HG02973 (cell line): ENCODE measurements around the gene EEF1AKMT3.
"Not testable (repeated sequence)": the region's sequence is repeated elsewhere in the genome, so short reads cannot be mapped to it uniquely, and the experiment has no call there.

ENCODE experiments used
- ATAC-seq: cut with Tn5 transposase; IDR thresholded peaks from one replicate; pipeline ENCODE4 v1.9.1; 2021; ENCODE audit warnings: moderate library complexity; ENCODE audit not compliant: unreplicated experiment

EEF1AKMT3 gene

DNA sequence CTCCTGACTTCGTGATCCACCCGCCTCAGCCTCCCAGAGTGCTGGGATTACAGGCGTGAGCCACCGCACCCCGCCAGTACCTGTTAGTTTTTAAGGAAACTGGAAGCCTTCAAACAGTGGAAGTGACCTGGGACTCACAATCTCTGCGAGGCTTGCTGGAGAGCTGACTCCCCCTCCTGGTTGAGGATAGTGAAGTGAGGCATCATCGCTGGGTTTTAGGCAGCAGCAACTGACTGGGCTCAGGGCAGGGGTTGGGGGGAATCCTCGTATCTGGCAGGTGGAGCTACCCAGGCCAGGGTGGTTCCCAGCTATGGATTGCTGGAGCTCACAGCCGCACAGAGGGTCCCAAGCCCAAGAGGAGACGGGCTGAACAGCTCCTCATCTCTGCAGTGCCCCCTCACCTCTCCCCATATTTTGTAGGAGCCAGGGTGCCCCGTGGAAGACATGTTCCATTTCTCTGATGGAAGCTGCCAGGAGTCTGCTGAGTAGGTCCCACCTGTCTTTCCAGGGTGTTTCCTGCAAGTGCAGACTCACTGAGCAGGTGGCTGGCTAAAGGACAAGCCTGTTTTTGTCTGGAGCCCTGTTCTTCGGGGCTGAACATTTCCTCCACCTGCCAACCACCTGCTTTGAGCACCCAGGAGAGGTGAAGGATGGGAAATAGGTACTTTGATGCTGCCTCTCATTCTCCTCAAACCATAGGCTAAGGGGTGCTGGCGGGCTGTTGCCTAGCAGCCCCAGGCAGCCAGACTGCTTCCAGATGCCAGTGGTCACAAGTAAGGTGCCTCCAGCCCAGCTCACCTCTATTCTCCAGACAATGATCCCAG is 43.0 kb downstream of the EEF1AKMT3 start:
- ATAC-seq: no peak

DNA sequence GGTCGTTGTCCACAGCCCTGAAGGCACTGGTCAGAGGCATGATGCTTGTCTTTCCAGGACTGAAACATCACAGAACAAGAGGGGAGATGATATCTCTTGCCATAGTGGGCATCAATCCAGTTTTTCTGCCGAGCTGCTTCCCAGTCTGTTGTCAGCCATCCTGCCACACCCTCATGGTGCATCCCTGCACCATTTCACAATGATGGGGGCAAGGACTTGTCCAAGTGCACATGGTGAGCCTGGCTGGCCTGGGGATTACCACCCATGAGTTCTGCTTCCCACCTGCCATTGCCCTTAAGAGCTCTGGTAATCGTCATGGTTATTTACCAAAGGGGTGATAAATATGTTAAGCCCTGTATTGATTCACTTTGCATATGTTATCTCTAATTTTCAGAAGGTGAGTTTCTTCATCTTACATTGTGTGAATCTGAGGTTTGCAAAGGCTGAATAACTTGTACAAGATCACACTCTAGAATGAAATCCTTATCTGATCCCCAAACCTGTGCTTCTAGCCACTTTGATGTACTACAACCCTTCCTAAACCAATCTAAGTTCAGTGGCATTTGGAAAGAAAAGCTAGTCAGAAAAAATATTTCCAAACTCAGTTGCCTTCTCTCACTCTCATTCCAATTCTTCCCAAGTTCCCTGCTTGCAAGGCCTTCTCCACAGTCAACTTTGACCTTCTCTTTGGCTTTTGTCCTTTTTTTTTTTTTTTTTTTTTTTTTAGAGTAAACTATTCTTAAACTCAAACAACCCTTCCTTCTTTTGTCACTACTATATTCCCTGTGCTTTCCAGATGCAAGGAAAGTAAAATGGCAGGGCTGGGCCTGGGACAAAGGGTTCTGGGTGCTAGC is 43.8 kb downstream of the EEF1AKMT3 start:
- ATAC-seq: no peak

DNA sequence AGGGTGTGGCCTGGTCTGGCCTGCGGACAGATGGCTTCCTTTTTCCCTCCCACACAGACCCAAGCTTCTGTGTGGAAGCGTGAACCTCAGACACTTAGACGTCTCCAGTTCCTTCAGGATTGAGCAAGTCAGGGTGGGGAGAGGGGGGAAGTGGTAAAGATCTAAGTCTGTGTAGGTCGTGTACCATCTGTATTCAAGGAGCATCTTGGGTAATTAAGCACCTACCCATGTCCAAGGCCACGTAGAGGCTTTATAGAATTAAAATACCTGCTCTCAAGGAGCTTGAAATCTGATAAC is 44.4 kb downstream of the EEF1AKMT3 start:
- no peak for ATAC-seq

DNA sequence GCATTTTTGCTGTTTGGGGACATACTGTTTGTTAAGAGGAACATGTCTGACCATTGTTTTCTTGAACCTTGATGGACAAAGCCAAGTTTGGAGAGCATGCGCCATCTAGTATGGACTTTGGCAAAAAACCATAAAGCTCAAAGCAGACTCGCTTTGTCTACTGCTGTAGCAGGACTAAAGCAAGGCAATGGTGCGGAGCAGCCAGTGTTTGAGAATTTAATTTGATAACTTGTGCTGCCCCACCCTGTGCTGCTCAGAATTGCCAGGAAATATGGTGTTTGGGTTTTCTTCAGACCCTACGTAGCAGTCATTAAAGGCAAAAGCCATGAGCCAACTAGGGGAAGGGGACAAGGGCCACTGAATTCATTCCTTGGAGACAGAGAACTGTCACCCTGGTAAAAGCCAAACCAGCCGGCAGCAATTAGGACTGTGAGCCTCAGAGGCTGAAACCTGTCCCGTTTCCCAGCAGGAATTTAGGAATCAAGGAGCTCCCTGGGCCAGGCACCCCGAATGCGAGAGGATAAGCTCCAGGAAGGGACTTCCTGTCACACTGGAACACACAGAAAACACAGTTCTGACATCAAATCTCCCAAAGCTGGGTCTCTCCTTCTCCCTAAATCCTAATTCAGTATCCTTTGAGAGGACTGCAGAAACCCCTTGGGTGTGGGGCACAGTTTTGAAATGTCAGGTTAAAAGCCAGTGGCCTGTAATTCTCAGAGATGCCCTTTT is 45.0 kb downstream of the EEF1AKMT3 start:
- ATAC-seq: no peak

DNA sequence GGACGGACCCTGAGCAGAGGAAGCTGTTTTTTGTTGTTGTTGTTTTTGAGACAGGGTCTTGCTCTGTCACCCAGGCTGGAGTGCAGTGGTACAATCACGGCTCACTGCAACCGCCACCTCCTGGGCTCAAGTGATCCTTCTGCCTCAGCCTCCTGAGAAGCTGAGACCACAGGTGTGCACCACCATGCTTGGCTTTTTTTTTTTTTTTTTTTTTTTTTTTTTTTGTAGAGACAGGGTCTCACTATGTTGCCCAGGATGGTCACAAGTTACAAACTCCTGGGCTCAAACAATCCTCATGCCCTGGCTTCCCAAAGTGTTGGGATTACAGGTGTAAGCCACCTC is 45.5 kb downstream of the EEF1AKMT3 start:
- not testable (repeated sequence) for ATAC-seq

DNA sequence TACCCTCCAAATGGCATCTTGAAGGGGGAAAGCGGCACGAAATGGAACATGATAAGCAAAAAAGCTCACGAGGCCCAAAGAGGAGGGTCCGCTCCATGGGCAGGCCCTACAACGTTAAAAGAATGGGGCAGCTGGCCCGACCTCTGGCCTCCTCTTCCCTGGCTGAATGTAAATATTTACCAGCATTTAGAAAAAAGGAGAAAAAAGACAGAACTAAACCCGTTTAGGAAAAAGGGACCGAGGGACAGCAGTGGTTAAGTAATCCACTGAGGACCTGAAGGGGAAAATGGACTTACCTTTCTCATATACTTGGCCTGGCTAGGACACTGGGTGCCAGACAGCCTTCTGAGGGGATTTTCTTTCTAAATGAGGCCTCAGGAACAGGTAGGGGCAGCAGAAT is 47.7 kb downstream of the EEF1AKMT3 start:
- ATAC-seq: not testable (repeated sequence)

DNA sequence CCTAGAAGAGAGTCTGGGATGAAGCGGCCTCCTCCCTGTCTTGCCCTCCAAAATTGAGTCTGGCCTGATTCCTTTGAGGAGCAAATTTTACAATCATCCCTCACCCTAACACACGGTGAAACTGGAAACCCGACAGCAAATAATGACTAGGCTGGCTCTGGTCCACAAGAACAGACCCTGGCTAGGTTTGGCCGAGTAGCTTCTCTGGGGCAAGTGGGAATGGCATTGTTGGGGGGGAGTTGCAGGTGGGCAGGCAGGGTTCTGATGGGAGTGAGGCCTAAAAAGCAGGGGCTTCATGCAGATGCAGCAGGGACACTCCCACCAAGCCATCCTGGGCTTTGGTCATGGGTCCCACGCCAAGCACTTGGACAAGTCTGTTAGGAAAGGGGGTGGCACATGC is 48.6 kb downstream of the EEF1AKMT3 start:
- not testable (repeated sequence) for ATAC-seq

DNA sequence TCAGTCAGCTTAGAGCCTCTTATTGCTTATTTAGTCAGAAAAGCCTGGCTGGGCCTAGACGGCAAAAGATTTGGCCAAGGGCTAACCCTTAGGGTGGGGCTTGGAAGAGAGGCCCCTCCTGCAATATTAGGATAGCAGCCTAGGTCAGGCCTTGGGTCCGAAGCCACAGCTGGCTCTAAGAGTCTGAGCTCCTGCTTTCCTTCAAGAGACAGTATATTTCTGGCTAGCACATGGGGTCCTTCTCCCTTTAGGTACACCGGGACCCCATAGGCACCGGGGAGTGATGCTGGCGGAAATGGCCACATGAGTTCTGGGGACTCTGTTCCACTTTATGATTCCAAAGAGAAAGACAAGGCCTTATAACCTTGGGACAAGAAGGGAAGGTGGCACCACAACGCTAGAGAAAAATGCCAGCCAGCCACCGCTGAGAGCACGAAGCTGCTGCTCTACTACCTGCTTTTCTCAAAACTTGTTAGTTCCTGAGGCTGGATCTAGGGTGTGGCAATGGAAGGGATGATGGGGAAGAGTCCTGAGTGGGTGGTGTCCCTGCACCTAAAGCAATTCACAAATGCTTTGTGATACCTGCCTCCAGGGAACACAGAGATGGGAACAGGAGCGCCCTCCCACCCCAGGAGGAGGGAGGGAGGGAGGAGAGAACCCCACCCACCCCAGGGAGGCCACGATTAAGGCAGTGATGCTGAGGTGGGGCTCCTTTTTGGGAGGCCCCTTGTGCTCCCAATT is 49.2 kb downstream of the EEF1AKMT3 start:
- ATAC-seq: no peak

DNA sequence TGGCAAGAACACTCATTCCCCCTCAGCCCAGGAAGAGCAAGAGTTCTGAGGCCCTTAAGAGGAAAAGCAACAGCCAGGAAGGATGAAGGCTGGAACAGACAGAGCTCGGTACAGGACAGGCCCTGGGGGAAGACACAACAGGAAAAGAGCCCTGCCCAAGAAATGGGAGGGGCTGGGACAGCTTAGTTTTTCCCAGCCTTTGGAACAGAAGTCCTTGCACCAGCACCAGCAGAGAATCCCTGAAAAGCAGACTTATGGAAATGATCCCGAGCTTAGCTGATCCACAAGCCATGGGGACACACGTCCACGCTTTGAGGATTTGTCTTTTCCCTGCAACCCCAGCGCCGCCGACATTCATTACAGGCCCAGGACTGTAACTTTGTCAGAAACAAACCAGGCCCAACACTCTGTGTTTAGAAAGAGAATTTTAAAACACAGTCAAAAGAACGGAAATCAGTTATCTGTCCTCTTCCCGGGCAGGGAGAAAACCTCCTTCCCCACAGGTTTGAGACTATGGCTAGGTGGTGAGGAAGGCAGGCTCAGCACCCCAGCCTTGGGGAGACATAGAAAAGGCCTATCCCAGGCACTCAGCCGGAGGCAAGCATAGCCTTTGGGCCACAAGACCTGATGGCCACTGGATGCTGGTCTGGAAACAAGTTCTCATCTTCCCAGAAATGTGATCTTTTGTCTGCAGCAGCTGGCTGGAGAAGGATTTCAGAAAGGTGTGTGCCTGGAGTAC is 50.1 kb downstream of the EEF1AKMT3 start:
- ATAC-seq: no peak

DNA sequence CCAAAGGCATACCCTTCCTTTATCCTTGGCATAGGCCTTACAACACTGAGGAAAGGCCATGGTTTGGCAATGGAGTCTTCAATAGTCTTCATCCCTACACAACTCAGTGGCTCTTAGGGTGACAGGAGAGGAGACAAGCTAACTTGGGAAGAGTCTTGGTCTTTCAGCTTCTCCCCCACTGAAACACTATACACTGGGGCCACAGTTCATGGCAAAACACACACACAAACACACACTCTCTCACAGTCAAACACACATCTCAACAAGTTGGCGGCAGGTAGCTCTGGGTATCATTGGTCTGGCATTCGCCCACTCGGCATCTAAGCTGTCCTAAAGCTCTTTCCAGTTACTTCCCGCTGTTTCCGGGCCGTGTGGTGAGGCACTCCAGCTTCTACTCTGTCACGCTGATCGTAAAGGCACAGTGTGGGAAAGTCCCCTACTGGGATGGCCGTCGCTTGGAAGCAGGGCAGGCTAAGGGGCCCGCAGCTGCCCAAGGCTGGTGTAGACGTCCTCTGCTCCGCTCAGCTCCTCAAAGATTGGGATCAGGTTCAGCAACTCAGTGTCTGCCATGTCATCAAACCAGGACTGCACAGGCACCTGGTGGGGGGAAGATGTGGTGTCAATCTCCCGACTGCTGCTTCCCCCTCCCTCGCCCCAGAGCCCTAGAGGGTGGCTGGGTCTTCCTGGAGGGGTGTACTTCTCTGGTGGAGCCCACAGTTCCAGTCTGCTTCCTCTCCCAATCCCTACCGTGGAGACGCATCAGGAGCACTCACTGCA is 50.9 kb downstream of the EEF1AKMT3 start:
- ATAC-seq: no peak

DNA sequence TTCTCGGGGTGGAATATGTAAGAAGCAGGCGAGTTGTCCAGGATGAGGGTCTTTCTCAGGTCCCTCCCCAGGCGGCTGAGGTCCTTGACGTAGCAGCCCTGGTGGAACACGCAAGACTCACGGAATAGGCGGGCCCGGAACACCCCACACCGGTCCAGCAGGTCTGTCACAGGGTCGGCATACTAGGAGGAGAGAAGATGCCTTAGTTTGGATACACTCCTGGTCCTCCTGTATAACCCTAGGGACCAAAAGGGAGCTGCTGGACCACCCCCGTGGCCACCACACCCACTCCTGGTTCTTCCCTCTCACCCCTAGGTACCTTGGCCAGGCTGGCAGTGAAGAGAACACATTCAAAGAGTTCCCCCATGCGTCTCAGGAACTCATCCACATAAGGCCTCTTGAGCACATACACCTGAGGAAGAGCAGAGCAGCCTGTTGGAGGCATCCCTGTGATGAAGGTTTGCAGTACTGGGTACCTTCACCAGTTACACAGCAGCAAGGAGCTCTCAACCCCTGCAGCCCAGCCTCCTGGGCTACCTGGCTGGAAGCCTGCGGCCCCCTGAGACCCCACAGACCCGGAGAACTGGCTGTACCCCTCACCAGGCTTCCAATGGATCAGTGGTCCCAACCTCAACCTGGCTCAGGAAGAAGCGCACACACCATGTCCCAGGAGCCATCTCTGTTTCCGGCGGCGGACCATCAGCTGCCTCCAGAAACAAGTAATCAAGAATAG is 51.7 kb downstream of the EEF1AKMT3 start:
- ATAC-seq: no peak

DNA sequence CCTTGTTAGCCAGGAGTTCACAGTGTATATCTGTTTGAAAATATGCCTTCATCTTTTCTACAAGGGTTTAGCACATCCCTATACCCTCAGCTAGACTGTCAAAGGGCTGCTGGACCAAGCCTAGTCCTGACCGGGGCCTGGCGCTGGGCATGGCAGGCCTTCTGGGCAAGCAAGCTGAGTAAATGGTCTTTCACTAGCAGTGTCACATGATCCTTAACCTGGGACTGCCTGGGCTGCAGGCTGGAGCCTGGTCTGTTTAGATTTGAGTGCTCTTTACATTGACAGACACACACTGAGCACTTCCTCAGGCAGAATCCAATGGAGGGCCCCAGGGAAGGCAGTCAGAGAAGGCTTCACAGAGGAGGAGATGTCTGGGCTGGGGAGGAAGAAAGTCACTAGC is 53.0 kb downstream of the EEF1AKMT3 start:
- ATAC-seq: no peak

DNA sequence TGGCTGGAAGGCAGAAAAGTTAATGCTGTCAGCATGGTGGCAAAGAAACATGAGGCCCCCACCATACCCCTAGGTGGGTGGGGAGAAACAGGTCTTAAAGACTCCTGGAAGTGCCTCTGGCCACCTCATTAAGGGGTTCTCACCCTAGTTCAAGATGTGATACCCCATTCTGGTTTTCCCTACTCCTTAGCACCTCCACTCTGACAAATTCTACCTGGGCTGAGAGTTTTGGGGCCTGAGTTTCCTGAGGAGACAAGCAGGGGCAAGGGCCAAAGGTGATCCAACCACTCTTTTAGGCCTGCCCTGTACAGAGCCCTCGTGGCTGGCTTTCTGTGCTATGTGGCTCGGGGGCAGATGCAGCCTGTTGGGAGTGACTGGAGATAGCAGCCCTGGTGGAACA is 54.0 kb downstream of the EEF1AKMT3 start:
- no peak for ATAC-seq

DNA sequence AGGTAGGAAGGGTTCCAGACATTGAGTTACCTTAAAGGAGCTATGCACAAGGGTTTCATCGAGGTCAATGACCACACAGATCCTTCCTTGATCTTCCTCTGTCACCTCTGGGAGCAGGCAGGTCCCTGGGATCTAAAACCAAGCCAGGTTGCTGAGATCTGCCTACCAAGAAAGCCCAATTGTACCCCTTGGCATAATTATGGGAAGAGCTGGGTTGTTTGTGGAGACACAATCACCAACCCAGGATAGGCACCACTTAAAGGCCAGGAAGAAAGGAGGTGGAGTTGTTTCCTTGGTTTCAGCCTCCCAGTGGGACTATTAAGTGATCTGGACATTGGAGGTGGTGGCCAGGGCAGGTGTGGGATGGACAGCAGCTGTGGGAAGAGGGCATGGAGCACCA is 54.6 kb downstream of the EEF1AKMT3 start:
- no peak for ATAC-seq

DNA sequence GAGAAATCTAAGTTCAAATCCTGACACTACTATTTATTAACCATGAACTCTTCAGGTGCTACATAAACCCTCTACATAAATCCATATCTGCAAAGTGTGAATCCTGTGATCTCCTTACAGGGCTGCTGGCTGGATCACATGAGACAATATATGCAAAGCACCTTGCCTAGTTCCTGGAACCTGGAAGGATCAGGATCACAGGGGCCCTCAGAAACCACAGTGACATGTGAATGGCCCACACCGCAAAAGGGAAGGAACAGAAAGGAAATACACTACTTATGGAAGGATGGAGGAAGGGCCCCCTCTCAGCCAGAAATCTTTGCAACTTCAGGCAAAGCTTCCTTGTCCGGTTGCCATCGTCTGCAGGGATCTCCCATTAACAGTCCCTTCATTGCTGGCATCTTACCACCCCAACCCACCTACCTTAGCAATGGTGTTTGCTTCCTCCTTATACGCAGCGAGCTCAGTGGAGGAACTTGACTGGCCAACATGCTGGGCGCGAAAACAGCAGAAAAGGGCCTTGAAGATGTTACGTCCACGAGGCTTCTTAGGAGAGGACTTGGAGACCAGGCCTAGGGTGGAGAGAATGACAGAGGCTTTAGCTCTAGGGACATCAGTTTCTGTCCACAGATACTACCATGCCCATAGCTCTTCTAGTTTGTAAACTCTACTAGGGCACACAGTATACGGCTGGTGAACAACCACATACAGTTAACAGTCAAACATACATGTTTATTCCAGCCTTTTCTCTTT is 56.8 kb downstream of the EEF1AKMT3 start:
- no peak for ATAC-seq

DNA sequence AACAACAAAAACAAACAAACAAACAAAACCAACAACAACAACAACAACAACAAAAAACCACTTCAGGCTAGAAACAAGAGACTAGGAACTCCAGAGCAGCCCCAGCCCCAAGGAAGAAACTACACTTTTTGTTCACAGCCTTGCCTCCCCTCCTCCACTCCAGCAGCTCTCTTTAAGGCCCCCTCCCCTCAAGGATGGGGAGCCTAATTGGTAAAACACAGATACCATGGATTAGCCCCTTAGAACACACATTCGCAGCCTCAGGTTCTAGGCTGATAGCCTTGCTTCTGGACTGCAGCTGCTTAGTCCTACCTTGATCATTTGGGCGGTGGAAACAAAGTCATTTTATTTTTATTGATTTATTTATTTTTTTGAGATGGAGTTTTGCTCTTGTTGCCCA is 58.0 kb downstream of the EEF1AKMT3 start:
- no peak for ATAC-seq
